Measurements from ENCODE around the gene WDR45B.

WDR45B gene

DNA sequence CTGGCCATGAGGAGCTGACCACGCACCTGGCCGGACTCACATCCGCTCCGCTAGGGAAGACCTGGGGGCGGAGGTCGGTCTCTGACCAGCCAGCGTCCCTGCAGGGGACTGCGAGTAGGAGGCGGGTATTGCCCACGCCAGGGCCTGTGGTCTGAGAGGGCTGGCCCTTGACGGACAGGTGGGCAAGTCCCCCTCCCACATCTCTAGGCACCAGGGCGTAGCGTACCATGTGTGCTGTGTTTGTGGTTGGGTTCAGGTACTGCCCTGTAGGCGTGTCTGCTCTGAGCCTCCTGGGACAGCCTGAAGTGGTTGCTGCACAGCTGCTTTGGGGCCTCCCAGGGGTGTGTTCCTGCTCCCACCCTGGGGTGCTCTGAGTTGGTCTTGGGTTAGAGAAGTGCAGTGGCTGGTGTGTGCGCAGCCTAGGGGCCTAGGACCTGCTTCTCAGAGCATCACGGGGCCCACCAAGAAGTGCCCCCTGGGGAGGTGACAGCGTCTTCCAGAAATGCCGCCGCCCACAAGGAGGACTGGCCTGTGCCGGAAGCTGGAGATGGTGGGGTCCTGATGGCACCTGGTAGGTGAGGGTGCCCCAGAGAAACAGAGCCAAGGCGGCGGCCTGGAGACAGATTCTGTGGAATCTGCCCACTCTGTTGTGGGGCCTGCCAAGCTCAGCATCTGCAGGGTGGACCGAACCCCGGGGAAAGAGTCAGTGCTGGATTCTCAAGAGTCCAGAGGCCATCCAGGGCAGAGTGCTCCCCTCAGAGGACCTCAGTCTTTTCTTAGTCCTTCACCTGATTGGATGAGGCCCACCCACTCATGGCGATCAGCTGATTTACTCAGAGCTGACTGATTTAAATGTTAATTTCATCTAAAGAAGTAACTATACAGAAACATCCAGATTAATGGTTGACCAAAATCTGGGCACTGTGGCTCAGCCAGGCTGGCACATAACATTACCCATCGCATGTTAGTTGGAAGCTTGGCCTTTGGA lies 48.3 kb downstream of the WDR45B start:
- DNase-seq (ENCODE audit: insufficient read length, low spot score): no peak
- FAIRE-seq: no peak
- no peak for TF ChIP-seq POLR2A (IDR thresholded peaks at IDR 0.05; ENCODE audit: low read depth, low read length)

DNA sequence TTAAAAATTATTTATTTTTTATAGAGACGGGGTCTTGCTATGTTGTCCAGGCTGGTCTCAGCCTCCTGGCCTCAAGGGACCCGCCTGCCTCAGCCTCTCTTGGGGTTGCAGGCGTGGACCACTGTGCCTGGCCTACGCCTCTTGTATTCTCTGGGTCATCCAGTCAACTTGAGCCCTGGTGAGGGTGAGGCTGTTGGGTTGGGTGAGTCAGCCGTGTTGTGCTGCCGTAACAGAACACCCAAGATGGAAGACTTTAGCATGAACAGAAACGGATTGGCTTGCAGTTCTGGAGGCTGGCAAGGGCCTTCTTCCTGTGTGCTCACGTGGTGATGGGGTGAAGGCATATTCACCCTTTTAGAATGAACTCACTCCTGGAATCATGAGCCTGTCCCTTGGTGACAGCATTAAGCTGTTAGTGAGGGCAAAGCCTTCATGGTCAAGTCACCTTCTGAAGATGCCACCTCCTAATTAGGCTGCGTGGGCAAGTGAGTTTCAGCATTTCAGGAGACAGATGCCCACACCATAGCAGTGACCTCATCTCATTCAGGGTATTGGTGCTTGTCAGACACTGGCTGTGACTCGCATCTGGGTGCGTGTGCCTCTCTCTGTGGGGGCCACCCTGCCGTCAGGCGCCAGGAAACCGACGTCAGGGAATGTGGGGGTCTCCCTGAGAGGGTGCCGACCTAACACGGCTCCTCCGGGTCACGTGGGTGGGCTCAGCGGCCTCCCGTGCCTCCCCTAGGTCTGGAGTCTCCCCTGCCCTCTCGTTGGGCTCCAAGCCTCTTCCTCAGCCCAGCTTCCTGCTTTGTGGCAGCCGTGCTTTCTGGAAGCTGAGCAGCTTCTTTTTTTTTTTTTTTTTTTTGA lies 49.8 kb downstream of the WDR45B start:
- FAIRE-seq (no peak), DNase-seq (ENCODE audit: insufficient read length, low spot score) (peak; percentile 79)
- no peak for TF ChIP-seq POLR2A (IDR thresholded peaks at IDR 0.05; ENCODE audit: low read depth, low read length)

DNA sequence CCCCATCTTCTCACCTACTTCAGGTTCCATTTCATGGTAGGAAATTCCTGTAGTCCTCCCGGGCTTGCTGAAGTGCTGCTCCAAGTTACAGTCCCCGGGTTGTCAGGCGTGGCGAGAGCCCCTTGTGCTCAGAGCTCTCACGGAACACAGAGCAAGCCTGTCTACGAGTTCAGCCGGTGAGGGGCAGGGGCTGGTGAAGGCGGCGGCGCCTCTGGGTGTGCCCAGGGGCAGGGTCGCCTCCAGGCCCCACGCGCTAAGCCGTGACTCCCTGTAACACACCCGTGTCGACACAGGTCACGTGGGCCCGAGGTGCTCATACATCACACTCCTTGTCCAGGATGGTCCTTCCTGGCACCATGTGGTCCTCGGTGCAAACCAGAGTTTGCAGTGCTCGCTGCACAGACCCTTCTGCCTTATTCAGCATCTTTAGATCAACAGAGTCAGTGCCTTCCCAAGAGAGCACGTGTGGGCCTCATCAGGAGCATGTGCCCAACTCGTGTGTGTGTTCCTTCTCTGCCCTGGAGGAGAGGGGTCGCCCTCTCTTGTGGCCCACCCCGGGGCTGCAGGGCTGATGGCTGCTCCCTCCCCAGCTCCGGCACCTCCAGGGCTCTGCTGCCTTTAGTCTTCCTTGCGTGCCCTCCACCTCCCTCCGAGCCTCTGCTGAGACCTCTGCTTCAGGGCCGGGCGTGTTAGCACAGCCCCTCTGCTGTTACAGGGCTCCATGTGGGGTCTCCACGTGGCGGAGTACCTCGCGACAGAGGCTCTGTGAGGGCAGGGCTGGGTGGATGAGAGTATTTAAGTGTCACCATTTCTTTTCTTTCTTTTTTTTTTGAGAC lies 51.2 kb downstream of the WDR45B start:
- DNase-seq (ENCODE audit: insufficient read length, low spot score) (no peak), FAIRE-seq (no peak)
- no peak for TF ChIP-seq POLR2A (IDR thresholded peaks at IDR 0.05; ENCODE audit: low read depth, low read length)

DNA sequence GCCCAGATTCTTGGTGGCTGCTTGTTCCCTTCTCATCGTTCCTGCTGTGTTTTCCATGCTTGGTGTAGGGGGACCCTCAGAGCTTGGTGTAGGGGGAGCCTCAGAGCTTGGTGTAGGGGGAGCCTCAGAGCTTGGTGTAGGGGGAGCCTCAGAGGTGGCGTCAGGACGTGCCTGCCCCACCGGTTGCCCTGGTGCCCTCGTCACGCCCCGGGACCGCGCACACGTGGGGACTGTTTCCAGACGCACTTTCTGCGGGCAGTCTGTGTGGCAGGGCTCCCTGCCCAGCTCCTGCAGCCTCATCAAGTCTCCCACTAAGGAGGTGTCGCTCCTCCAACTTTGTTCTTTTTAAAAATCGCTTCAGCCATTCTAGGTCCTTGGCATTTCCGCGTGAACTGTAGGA lies 51.9 kb downstream of the WDR45B start:
- DNase-seq (ENCODE audit: insufficient read length, low spot score) (no peak), FAIRE-seq (no peak)
- TF ChIP-seq POLR2A (IDR thresholded peaks at IDR 0.05; ENCODE audit: low read depth, low read length): no peak

DNA sequence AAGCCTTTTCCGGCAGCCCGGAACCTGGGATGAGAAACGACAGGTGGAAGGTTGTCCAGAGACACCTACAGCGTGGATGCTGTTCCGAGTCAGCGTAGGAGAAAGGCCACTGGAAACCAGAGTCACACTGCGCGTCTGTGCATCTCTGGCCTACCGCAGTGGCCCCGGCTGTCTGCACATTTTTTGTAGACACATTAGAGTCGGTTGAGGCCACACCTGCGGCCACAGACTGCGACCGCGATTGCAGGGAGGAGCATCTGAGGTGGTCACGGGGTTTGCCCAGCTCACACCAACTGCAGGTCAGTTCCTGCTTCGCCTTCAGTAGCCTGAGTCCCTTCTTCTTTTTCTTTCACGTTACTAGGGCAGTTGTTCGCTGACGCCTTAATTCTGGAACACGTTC lies 52.4 kb downstream of the WDR45B start:
- TF ChIP-seq POLR2A (IDR thresholded peaks at IDR 0.05; ENCODE audit: low read depth, low read length): no peak
- no peak for DNase-seq (ENCODE audit: insufficient read length, low spot score)
- FAIRE-seq: no peak

DNA sequence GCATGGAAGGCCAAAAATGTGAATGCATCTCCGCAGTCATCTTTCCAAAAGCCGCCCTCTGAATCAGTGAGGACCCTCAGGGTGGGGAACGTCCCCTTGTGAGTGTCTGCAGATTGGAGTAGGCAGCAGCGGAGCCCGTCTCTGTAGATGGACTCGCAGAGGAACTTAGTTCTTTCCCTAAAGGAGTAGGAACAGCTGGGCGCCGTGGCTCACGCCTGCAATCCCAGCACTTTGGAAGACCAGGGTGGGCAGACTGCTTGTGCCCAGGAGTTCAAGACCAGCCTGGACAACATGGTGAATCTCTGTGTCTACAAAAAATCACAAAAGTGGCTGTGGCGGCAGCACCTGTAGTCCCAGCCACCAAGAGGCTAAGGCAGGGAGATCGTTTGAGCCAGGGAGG lies 53.7 kb downstream of the WDR45B start:
- no peak for DNase-seq (ENCODE audit: insufficient read length, low spot score)
- TF ChIP-seq POLR2A (IDR thresholded peaks at IDR 0.05; ENCODE audit: low read depth, low read length): no peak
- no peak for FAIRE-seq

DNA sequence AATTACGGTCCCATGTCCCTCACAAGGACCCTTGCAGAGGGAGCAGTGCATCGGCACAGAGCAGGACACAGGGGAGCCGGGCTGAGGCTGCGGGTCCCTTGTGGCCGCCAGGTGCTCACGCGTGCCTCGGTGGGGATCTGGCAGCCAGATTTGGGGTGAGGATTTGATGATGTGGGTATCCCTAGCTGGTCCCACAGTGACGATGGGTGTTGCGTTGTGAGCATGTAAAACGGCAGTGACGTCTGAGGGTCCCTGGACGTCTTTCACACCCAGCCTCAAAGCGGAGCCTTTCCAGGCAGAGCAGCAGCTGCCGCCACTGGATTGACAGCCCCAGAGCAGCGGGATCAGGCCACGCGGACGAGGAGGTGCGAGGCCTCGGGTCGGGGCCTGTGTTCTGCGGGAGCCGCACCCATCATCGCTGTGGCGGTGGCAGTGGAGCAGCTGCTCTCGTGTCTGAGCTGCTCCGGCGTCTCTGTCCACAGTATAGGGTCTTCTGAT lies 54.6 kb downstream of the WDR45B start:
- FAIRE-seq (no peak), DNase-seq (ENCODE audit: insufficient read length, low spot score) (no peak)
- no peak for TF ChIP-seq POLR2A (IDR thresholded peaks at IDR 0.05; ENCODE audit: low read depth, low read length)

DNA sequence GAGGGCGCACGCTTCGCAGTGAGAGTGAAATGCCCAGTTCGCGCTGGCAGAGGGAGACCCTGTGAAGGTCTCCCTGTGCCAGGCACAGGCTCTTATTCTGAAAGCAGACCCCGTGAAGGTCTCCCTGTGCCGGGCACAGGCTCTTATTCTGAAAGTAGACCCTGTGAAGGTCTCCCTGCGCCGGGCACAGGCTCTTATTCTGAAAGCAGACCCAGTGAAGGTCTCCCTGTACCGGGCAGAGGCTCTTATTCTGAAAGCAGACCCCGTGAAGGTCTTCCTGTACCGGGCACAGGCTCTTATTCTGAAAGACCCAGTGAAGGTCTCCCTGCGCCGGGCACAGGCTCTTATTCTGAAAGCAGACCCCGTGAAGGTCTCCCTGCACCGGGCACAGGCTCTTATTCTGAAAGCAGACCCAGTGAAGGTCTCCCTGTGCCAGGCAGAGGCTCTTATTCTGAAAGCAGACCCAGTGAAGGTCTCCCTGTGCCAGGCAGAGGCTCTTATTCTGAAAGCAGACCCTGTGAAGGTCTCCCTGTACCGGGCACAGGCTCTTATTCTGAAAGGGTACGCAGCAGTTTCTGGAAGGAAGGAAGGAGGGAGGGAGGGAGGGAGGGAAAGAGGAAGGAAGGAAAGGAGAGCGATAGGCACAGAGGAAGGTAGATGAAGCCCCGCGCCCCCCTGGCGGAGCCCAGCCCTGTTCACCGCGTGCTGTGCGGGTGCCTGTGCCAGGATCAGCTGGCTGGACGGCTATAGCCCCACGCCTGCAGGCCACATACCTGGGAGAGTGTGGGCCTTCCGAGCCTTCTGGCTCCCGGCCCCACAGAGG lies 55.3 kb downstream of the WDR45B start:
- TF ChIP-seq POLR2A (IDR thresholded peaks at IDR 0.05; ENCODE audit: low read depth, low read length): no peak
- DNase-seq (ENCODE audit: insufficient read length, low spot score) (no peak), FAIRE-seq (no peak)

DNA sequence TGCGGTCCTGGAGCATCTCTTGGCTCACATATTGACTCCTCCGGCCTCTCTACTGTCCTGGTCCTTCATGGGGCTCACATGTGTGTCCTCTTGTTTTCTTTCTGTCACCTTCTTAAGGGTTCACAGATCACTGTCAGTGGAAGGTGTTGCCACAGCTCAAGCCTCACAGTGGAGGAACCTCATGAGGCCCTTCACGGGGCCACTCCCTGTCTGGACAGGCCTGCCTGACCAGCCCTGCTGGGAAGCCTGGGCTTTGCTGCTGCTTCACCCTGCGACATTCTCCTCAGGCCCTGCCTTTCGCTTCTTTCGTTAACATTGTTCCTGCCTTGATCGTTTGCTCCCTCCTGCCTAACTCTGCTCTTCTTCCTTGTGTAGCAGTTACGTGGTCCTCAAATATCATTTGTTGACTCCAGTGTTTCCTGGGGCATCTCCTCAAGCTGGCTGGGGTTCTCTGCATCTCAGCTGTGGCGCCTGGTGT lies 55.9 kb downstream of the WDR45B start:
- DNase-seq (ENCODE audit: insufficient read length, low spot score): no peak
- no peak for TF ChIP-seq POLR2A (IDR thresholded peaks at IDR 0.05; ENCODE audit: low read depth, low read length)
- FAIRE-seq: no peak

DNA sequence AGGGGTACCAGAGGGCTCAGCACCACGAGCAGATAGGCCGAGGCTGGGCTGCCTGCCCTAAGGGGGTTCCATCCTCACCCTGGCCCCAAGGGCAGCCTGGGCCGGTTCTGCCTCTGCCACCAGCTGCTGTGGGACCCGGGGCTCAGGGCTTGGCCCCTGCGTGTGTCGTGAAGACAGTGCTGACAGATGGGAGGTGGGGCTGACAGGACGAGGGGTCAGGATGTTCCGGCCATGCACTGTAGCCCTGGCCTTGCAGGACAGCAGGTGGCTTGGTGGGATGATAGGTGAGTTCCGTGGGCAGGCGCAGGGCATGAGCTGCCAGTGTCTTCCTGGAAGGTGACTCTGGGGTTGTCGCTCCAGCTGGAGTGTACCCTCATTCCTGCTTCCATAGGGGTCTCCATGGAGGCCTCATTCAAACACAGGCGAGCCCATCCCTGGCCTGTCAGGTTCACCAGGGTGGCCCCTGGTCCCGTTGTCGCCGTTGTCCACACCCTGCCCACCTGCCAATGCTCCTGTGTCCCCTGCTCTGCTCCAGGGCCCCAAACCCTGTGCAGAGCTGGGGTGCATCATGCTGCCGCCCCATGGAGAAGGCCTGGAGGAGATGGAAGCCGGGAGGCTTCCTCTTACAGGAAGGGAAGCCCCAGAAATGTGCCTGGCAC lies 57.2 kb downstream of the WDR45B start:
- TF ChIP-seq POLR2A (IDR thresholded peaks at IDR 0.05; ENCODE audit: low read depth, low read length): no peak
- DNase-seq (ENCODE audit: insufficient read length, low spot score): no peak
- no peak for FAIRE-seq

DNA sequence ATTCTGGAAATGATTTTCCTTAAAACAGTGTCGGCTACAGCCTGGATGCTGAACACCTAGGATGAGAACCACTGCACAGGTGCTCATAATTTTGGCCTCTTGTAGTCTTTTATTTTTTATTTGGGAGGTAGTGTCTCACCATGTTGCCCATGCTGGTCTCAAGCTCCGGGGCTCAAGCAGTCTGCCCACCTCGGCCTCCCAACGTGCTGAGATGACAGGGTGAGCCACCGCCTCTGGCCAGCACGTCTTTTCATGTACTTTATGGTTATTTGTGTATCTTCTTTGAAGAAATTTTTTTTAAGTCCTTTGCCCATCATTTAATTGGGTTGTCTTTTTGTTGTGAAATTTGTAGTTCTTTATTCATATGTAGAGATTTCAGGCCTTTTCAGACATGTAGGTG lies 58.0 kb downstream of the WDR45B start:
- no peak for FAIRE-seq
- no peak for TF ChIP-seq POLR2A (IDR thresholded peaks at IDR 0.05; ENCODE audit: low read depth, low read length)
- DNase-seq (ENCODE audit: insufficient read length, low spot score): no peak

DNA sequence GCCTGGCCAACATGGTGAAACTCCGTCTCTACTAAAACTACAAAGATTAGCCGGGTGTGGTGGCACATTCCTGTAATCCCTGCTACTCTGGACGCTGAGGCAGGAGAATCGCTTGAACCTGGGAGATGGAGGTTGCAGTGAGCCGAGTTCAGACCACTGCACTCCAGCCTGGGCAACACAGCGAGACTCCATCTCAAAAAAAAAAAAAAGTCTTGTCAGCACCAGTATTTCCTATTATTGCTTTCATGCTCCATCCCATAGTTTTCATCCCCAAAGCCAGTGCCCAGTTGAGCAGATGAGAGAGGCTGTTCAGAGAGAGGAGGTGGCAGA lies 58.4 kb downstream of the WDR45B start:
- DNase-seq (ENCODE audit: insufficient read length, low spot score): no peak
- no peak for TF ChIP-seq POLR2A (IDR thresholded peaks at IDR 0.05; ENCODE audit: low read depth, low read length)
- no peak for FAIRE-seq
